GM19035 (cell line): ENCODE measurements around the gene PHKG2.

Experiments
- ATAC-seq: cut with Tn5 transposase; IDR thresholded peaks from one replicate; pipeline ENCODE4 v1.9.1; 2021; ENCODE audit not compliant: unreplicated experiment

PHKG2 gene

DNA sequence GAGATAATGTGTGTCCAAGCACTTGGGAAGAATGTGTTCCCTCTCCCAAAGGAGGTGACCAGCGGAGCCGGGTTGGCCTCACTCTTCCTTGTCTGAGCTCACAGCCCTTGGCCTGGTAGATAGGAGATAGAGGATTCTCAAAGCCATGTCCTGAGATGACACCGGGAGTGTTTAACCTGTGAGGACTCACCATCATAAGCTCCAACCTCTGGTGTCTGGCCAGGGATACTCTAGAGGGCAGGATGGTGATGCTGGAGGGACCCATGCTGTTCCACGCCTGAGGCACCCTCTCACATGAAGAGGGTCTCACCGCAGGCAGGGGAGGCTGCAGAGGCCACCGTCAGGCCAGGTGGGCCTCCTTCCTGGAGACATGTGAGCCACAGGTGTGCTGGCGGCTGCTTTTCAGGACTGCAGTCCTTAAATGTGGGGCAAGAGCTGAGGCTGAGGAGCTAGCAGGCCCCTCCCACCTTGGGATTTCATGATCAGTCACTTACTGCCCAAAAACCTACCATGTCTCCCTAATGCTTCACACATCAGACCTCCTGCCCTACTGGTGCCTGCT, 45.4 kb downstream of the PHKG2 start:
- ATAC-seq: no peak

- no peak for ATAC-seq
These were observed 46.4 kb downstream of the PHKG2 start for GRCh38 chr16:30794634-30795033.

DNA sequence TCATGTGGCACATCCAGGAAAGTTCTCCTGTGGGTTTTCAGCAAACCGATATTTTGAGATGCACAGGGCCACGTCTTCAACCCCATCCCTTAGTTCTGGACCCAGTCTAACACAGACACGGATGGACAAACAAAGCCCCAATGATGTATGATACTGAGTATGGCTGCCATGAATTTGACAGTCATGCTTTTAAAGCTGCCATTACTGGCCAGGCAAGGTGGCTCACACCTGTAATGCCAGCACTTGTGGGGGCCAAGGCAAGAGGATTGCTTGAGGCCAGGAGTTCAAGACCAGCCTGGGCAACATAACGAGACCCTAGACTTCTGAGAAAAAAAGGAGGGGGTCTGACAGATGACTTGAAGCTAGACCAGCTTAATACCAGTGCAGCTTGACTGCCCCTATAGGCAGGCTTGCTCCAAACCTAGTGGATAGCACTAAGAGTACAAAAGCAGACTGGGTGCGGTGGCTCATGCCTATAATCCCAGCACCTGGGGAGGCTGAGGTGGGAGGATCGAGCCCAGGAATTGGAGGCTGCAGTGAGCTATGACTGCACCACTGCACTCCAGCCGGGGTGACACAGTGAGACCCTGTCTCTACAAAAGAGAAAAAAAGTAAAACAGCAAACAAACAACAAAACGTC, 49.6 kb downstream of the PHKG2 start:
- no peak for ATAC-seq
